Hepatocyte (in vitro differentiated cells): ENCODE measurements around the gene SCAF4. TPM values are rescaled to one million over a fixed set of nuclear protein-coding genes. Genes with fewer than 3 reads are reported as not detected.

Experiments used
- DNase-seq: peaks from one replicate; pipeline ENCODE4 v3.0.0-alpha.2; 2016; ENCODE audit warnings: low spot score
- H2AFZ ChIP-seq: fragments of 200-600 bp; sonication (generic); 2 replicates; pipeline ENCODE4 v1.6.0; 2016; ENCODE audit warnings: antibody characterized with exemption, mild to moderate bottlenecking
- H3K27ac ChIP-seq: fragments of 200-600 bp; sonication (generic); 2 replicates; pipeline ENCODE4 v1.5.1; 2016; ENCODE audit warnings: mild to moderate bottlenecking
- H3K27me3 ChIP-seq: fragments of 200-600 bp; sonication (generic); 2 replicates; pipeline ENCODE4 v1.6.1; 2016
- H3K36me3 ChIP-seq: fragments of 200-600 bp; sonication (generic); replicated peaks from 2 replicates; pipeline ENCODE4 v1.5.1; 2016; ENCODE audit warnings: low read depth; ENCODE audit not compliant: insufficient read depth
- H3K4me1 ChIP-seq: fragments of 200-600 bp; sonication (generic); 2 replicates; pipeline ENCODE4 v1.5.1; 2016; ENCODE audit warnings: mild to moderate bottlenecking, moderate library complexity; ENCODE audit not compliant: insufficient read depth
- H3K4me2 ChIP-seq: fragments of 200-600 bp; sonication (generic); 2 replicates; pipeline ENCODE4 v1.6.0; 2016
- H3K4me3 ChIP-seq: fragments of 200-600 bp; sonication (generic); 2 replicates; pipeline ENCODE4 v1.5.1; 2016; ENCODE audit warnings: mild to moderate bottlenecking
- H3K79me2 ChIP-seq: fragments of 200-600 bp; sonication (generic); 2 replicates; pipeline ENCODE4 v1.6.0; 2017; ENCODE audit warnings: mild to moderate bottlenecking
- H3K9me2 ChIP-seq: fragments of 200-600 bp; sonication (generic); replicated peaks from 2 replicates; pipeline ENCODE4 v1.6.0; 2017; ENCODE audit warnings: mild to moderate bottlenecking; ENCODE audit not compliant: insufficient read depth
- H3K9me3 ChIP-seq: fragments of 200-600 bp; sonication (generic); 2 replicates; pipeline ENCODE4 v1.5.1; 2016; ENCODE audit warnings: low read depth, mild to moderate bottlenecking
- H4K20me1 ChIP-seq: fragments of 200-600 bp; sonication (generic); 2 replicates; pipeline ENCODE4 v1.6.0; 2016; ENCODE audit warnings: mild to moderate bottlenecking; ENCODE audit not compliant: insufficient read depth, poor library complexity, severe bottlenecking
- EZH2 ChIP-seq: fragments of 200-600 bp; sonication (generic); IDR thresholded peaks from 2 replicates; pipeline ENCODE4 v1.6.1; 2016; ENCODE audit warnings: antibody characterized with exemption, mild to moderate bottlenecking, borderline replicate concordance
- EZH2phosphoT487 ChIP-seq: fragments of 200-600 bp; sonication (generic); IDR thresholded peaks from one replicate; pipeline ENCODE4 v1.6.1; 2018; ENCODE audit warnings: antibody characterized with exemption, mild to moderate bottlenecking, low read depth, moderate library complexity; ENCODE audit not compliant: unreplicated experiment, severe bottlenecking
- WGBS: methylation state at CpG from one replicate; pipeline ENCODE4 v1.1.6; 2016; ENCODE audit warnings: low lambda C conversion rate; ENCODE audit errors: missing lambda C conversion rate; 5-methylcytosine and 5-hydroxymethylcytosine counted together
- polyA plus RNA-seq: library from polyadenylated mRNA; unstranded; fragments of >200 nt; fragmentation: Nextera tagmentation; extraction: Ambion mirVana; gene quantifications from 2 replicates; pipeline ENCODE4 v1.2.1, GENCODE V29; 2016
- total RNA-seq: library from RNA; depleted of rRNA; stranded (reverse); fragments of >200 nt; gene quantifications from 2 replicates; pipeline ENCODE4 v1.2.3, GENCODE V29; 2014
- TF ChIP-seq, protein P1 (sequence below): fragments of 200-600 bp; sonication (generic); IDR thresholded peaks from 2 replicates; pipeline ENCODE4 v1.5.1; 2016; ENCODE audit warnings: antibody characterized with exemption, mild to moderate bottlenecking; ENCODE audit not compliant: poor library complexity

Gene SCAF4
- total and polyA plus RNA-seq, 2 experiments from 2014 or later, result 18.7 to 33.1 TPM

GRCh38 chr21:31777857-31778256 is 45.9 kb upstream of the SCAF4 start:
- no peak for DNase-seq
- Histone ChIP-seq H3K36me3 (no peaks in the 10 kb centered on the region), H3K27ac (no peak overlapping the region), H3K4me1 (no peaks in the 10 kb centered on the region), H3K9me3 (no peaks in the 10 kb centered on the region), H3K4me2 (no peak overlapping the region), H3K79me2 (no peaks in the 10 kb centered on the region), H3K9me2 (no peaks in the 10 kb centered on the region), H2AFZ (no peak overlapping the region), H4K20me1 (no peaks in the 10 kb centered on the region), H3K27me3 (no peaks in the 10 kb centered on the region), H3K4me3 (no peak overlapping the region)
- TF ChIP-seq EZH2 (no peak), EZH2phosphoT487 (no peak)
- TF ChIP-seq, protein P1, sequence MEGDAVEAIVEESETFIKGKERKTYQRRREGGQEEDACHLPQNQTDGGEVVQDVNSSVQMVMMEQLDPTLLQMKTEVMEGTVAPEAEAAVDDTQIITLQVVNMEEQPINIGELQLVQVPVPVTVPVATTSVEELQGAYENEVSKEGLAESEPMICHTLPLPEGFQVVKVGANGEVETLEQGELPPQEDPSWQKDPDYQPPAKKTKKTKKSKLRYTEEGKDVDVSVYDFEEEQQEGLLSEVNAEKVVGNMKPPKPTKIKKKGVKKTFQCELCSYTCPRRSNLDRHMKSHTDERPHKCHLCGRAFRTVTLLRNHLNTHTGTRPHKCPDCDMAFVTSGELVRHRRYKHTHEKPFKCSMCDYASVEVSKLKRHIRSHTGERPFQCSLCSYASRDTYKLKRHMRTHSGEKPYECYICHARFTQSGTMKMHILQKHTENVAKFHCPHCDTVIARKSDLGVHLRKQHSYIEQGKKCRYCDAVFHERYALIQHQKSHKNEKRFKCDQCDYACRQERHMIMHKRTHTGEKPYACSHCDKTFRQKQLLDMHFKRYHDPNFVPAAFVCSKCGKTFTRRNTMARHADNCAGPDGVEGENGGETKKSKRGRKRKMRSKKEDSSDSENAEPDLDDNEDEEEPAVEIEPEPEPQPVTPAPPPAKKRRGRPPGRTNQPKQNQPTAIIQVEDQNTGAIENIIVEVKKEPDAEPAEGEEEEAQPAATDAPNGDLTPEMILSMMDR, result no peak
- WGBS, result 67% methylated on average over 5 of the region's 5 CpGs

DNA sequence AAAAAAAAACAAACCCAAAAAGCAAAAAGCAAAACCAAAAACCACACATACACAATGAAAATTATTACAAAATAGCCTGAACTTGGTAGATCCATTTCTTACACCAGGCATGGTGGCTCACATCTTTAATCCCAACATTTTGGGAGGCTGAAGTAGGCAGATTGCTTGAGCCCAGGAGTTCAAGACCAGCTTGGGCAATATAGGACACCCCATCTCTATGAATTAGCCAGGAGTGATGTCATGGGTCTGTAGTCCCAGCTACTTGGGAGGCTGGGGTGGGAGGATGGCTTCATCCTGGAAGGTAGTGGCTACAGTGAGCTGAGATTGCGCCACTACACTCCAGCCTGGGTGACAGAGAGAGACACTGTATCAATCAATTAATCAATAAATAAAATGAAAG is 42.1 kb upstream of the SCAF4 start:
- Histone ChIP-seq H4K20me1 (no peaks in the 10 kb centered on the region), H3K9me2 (no peaks in the 10 kb centered on the region), H3K27ac (no peak overlapping the region), H3K27me3 (no peaks in the 10 kb centered on the region), H2AFZ (no peak overlapping the region), H3K9me3 (no peaks in the 10 kb centered on the region), H3K79me2 (no peaks in the 10 kb centered on the region), H3K4me3 (no peak overlapping the region), H3K4me1 (no peaks in the 10 kb centered on the region), H3K36me3 (no peaks in the 10 kb centered on the region), H3K4me2 (no peak overlapping the region)
- no peak for DNase-seq
- 100% methylated on average over 1 of the region's 1 CpG for WGBS
- TF ChIP-seq EZH2phosphoT487 (no peak), EZH2 (no peak)
- TF ChIP-seq, protein P1, result no peak

DNA sequence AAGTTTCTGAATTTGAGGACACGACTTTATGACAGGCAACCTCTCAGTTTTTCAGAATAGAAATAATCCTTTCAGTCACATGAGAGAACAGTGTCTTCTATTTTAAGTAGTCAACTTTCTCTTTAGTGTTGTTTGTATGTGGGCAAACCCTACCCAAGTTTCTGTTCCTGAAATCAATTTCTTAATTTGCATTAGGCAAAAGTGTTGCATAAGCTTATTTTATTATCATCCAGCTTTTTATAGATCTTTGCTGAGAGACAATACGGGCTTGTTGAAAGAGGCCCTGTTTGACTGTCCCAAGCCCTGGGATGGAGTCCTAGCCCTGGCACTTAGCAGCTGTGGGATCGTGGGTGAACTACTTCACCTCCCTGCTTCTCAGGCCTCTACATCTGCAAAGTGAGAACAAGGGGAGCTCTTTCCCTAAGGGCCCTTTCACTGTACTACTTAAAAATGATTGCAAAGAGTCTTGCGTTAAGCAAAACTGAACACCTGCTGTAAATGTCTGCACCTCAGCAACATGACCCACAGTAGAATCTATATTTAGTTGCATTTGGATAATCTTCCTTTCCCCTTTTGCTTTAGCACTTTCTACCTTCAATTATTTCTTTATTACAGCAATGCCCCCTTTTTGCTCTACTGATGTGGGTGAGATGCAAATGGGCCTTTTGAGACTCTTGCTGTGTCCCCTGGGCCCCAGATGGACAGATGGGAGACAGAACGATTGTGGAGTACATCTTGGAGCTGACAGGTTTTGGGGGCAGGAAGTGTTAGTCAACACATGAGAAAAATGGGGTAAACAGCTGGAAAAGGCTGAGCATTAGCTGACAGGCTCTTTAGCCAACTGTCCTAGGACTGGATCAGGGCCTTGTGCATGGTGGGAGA is 41.0 kb upstream of the SCAF4 start:
- Histone ChIP-seq H4K20me1 (no peaks in the 10 kb centered on the region), H3K27me3 (no peaks in the 10 kb centered on the region), H3K79me2 (no peaks in the 10 kb centered on the region), H3K4me2 (no peak overlapping the region), H2AFZ (no peak overlapping the region), H3K9me2 (no peaks in the 10 kb centered on the region), H3K4me1 (no peaks in the 10 kb centered on the region), H3K4me3 (no peak overlapping the region), H3K9me3 (no peaks in the 10 kb centered on the region), H3K27ac (no peak overlapping the region), H3K36me3 (no peaks in the 10 kb centered on the region)
- TF ChIP-seq, protein P1, result no peak
- no peak for TF ChIP-seq EZH2
- no peak for TF ChIP-seq EZH2phosphoT487
- 83% methylated on average over 5 of the region's 5 CpGs for WGBS
- no peak for DNase-seq
